Liver (tissue), 9 donors: ENCODE measurements around the gene F7. TPM values are rescaled to one million over a fixed set of nuclear protein-coding genes. Genes with fewer than 3 reads are reported as not detected.

ENCODE experiments used
- DNase-seq: peaks from one replicate; pipeline ENCODE4 v3.0.0-alpha.2; 2017; ENCODE audit warnings: low spot score
- H3K27ac ChIP-seq, 2 donors: one replicate each; pipeline ENCODE4 v1.7.0; 2013; ENCODE audit warnings: inconsistent platforms in 2 of 2, low read length in 2 of 2, control low read depth in 1 of 2, low read depth in 1 of 2, mild to moderate bottlenecking in 1 of 2
- H3K27me3 ChIP-seq, 4 donors: one replicate each; pipeline versions ENCODE4 v1.6.1 to v1.7.0; 2013; ENCODE audit warnings: low read length in 3 of 4, inconsistent platforms in 1 of 4, mild to moderate bottlenecking in 1 of 4, moderate library complexity in 1 of 4; ENCODE audit not compliant: control insufficient read depth in 4 of 4, insufficient read depth in 4 of 4
- H3K36me3 ChIP-seq, 4 donors: one replicate each; pipeline versions ENCODE4 v1.6.1 to v1.7.0; 2013; ENCODE audit warnings: low read length in 3 of 4, mild to moderate bottlenecking in 3 of 4, low read depth in 1 of 4, moderate library complexity in 1 of 4; ENCODE audit not compliant: control insufficient read depth in 4 of 4, insufficient read depth in 3 of 4
- H3K4me1 ChIP-seq, 4 donors: one replicate each; pipeline versions ENCODE4 v1.6.1 to v1.7.0; 2013; ENCODE audit warnings: low read length in 3 of 4, mild to moderate bottlenecking in 3 of 4, moderate library complexity in 1 of 4; ENCODE audit not compliant: control insufficient read depth in 4 of 4, insufficient read depth in 4 of 4
- H3K4me3 ChIP-seq, 3 donors: one replicate each; pipeline versions ENCODE4 v1.6.1 to v1.7.0; 2013; ENCODE audit warnings: low read length in 3 of 3, control low read depth in 1 of 3, low read depth in 1 of 3, mild to moderate bottlenecking in 1 of 3
- H3K9ac ChIP-seq, 2 donors: one replicate each; pipeline ENCODE4 v1.7.0; 2013; ENCODE audit warnings: low read length in 2 of 2, mild to moderate bottlenecking in 2 of 2, moderate library complexity in 2 of 2, control low read depth in 1 of 2, low read depth in 1 of 2
- H3K9me3 ChIP-seq, 4 donors: one replicate each; pipeline versions ENCODE4 v1.6.1 to v1.7.0; 2013; ENCODE audit warnings: low read length in 3 of 4; ENCODE audit not compliant: control insufficient read depth in 4 of 4
- EGR1 ChIP-seq, 2 donors: IDR thresholded peaks; 2 replicates each; pipeline ENCODE4 v1.6.1; 2016 to 2018; ENCODE audit warnings: antibody characterized with exemption in 2 of 2, low read depth in 2 of 2
- FOXA1 ChIP-seq: IDR thresholded peaks from 2 replicates; pipeline ENCODE4 v1.6.1; 2016; ENCODE audit warnings: antibody characterized with exemption
- FOXA2 ChIP-seq: IDR thresholded peaks from 2 replicates; pipeline ENCODE4 v1.6.1; 2016; ENCODE audit warnings: antibody characterized with exemption
- GABPA ChIP-seq, 2 donors: IDR thresholded peaks in 1 of 2; conservative IDR thresholded peaks in 1 of 2; 2 replicates each; pipeline ENCODE4 v1.6.1; 2016; ENCODE audit warnings: antibody characterized with exemption in 2 of 2, mild to moderate bottlenecking in 1 of 2, moderate library complexity in 1 of 2
- HNF4A ChIP-seq, 2 donors: conservative IDR thresholded peaks; 2 replicates each; pipeline ENCODE4 v1.6.1; 2016; ENCODE audit warnings: antibody characterized with exemption in 2 of 2, mild to moderate bottlenecking in 2 of 2
- HNF4G ChIP-seq: IDR thresholded peaks from 2 replicates; pipeline ENCODE4 v1.6.1; 2016; ENCODE audit warnings: antibody characterized with exemption
- JUND ChIP-seq, 2 donors: IDR thresholded peaks; 2 replicates each; pipeline ENCODE4 v1.6.1; 2016; ENCODE audit warnings: antibody characterized with exemption in 2 of 2
- MAX ChIP-seq: IDR thresholded peaks from 2 replicates; pipeline ENCODE4 v1.6.1; 2016; ENCODE audit warnings: antibody characterized with exemption
- NR2F2 ChIP-seq: IDR thresholded peaks from 2 replicates; pipeline ENCODE4 v1.6.1; 2016; ENCODE audit warnings: antibody characterized with exemption
- RAD21 ChIP-seq, 2 donors: IDR thresholded peaks; 2 replicates each; pipeline ENCODE4 v1.6.1; 2016; ENCODE audit warnings: antibody characterized with exemption in 2 of 2, mild to moderate bottlenecking in 2 of 2
- REST ChIP-seq: IDR thresholded peaks from 2 replicates; pipeline ENCODE4 v1.6.1; 2016; ENCODE audit warnings: antibody characterized with exemption, mild to moderate bottlenecking
- RXRA ChIP-seq, 2 donors: IDR thresholded peaks; 2 replicates each; pipeline ENCODE4 v1.6.1; 2017 to 2018; ENCODE audit warnings: antibody characterized with exemption in 2 of 2, mild to moderate bottlenecking in 1 of 2
- SP1 ChIP-seq: IDR thresholded peaks from 2 replicates; pipeline ENCODE4 v1.6.1; 2018; ENCODE audit warnings: antibody characterized with exemption, mild to moderate bottlenecking
- TAF1 ChIP-seq: conservative IDR thresholded peaks from 2 replicates; pipeline ENCODE4 v1.6.1; 2016; ENCODE audit warnings: antibody characterized with exemption, mild to moderate bottlenecking
- YY1 ChIP-seq: IDR thresholded peaks from 2 replicates; pipeline ENCODE4 v1.6.1; 2016; ENCODE audit warnings: antibody characterized with exemption, mild to moderate bottlenecking
- ZBTB33 ChIP-seq: IDR thresholded peaks from 2 replicates; pipeline ENCODE4 v1.6.1; 2016; ENCODE audit warnings: antibody characterized with exemption
- WGBS: extraction: QIAGEN DNeasy Blood & Tissue Kit; methylation state at CpG from one replicate; pipeline ENCODE4 v1.1.7; 2013; 5-methylcytosine and 5-hydroxymethylcytosine counted together
- polyA plus RNA-seq, 2 donors: library from polyadenylated mRNA; stranded (reverse) in 1 of 2; unstranded in 1 of 2; fragments of 200-250 nt in 1 of 2; fragments of >200 nt in 1 of 2; fragmentation: Nextera tagmentation in 1 of 2; extraction: Ambion mirVana in 1 of 2; gene quantifications; one replicate each; pipeline versions ENCODE4 v1.2.1 to v1.2.3, GENCODE V29; 2013 to 2015
- total RNA-seq, 2 donors: library from RNA; depleted of rRNA; stranded (reverse); fragments of >200 nt; gene quantifications; one replicate each; pipeline ENCODE4 v1.2.3, GENCODE V29; 2014
- donor health status: healthy.
- donor health status: healthy.
- donor health status: healthy.
- donor health status: healthy.
- donor health status: healthy.

F7 gene
- total and polyA plus RNA-seq, 4 donors, result 46.6 to 92.6 (median 66.2) TPM

- no peaks in the 10 kb centered on the region for H3K27me3 ChIP-seq
- no peak overlapping the region for H3K9ac ChIP-seq
- no peak for TF ChIP-seq RXRA (IDR thresholded peaks at IDR 0.05)
- no peak for TF ChIP-seq YY1
- no peak for TF ChIP-seq HNF4A (conservative IDR thresholded peaks at IDR 0.05)
- no peak for TF ChIP-seq FOXA2
- no peak for TF ChIP-seq TAF1
- TF ChIP-seq HNF4G, result no peak
- TF ChIP-seq RAD21 (IDR thresholded peaks at IDR 0.05), result no peak
- no peak for TF ChIP-seq EGR1 (IDR thresholded peaks at IDR 0.05; ENCODE audit: low read depth in 2 of 2)
- TF ChIP-seq REST, result no peak
- TF ChIP-seq SP1, result no peak
- TF ChIP-seq GABPA (IDR thresholded peaks at IDR 0.05 in 1 of 2, conservative IDR thresholded peaks at IDR 0.05 in 1 of 2), result no peak
- no peak for TF ChIP-seq MAX
- no peak for TF ChIP-seq FOXA1
- no peak for TF ChIP-seq NR2F2
- no peak overlapping the region for H3K4me3 ChIP-seq
- WGBS, result 94% methylated on average over 26 of the region's 26 CpGs
- no peak for DNase-seq
- peaks cover 0 to 6% (median 5%) of the 10 kb centered on the region in 4 donors for H3K36me3 ChIP-seq
- no peaks in the 10 kb centered on the region for H3K9me3 ChIP-seq
- H3K27ac ChIP-seq, result no peak overlapping the region
- H3K4me1 ChIP-seq, result peaks cover 3 to 20% (median 9%) of the 10 kb centered on the region in 4 donors
Observed at GRCh38 chr13:113117335-113117872, 11.8 kb downstream of the F7 start.

- Histone ChIP-seq H3K36me3 (peaks cover 0 to 6% (median 5%) of the 10 kb centered on the region in 4 donors), H3K4me1 (peaks cover 3 to 21% (median 9%) of the 10 kb centered on the region in 4 donors), H3K4me3 (no peak overlapping the region), H3K27ac (no peak overlapping the region), H3K9ac (no peak overlapping the region), H3K27me3 (no peaks in the 10 kb centered on the region), H3K9me3 (no peaks in the 10 kb centered on the region)
- TF ChIP-seq SP1 (no peak), HNF4A (conservative IDR thresholded peaks at IDR 0.05) (no peak)
- DNase-seq, result no peak
- 88% methylated on average over 9 of the region's 9 CpGs for WGBS
Observed at GRCh38 chr13:113117911-113118260, 12.3 kb downstream of the F7 start.

GRCh38 chr13:113118261-113119021 lies 12.8 kb downstream of the F7 start:
- Histone ChIP-seq H3K27ac (no peak overlapping the region), H3K9ac (no peak overlapping the region), H3K36me3 (peaks cover 0 to 6% (median 5%) of the 10 kb centered on the region in 4 donors), H3K27me3 (no peaks in the 10 kb centered on the region), H3K4me3 (no peak overlapping the region), H3K9me3 (no peaks in the 10 kb centered on the region), H3K4me1 (peaks cover 3 to 21% (median 11%) of the 10 kb centered on the region in 4 donors)
- peak; percentile 30 for DNase-seq
- 93% methylated on average over 42 of the region's 42 CpGs for WGBS
- no peak for TF ChIP-seq ZBTB33
- no peak for TF ChIP-seq GABPA (IDR thresholded peaks at IDR 0.05 in 1 of 2, conservative IDR thresholded peaks at IDR 0.05 in 1 of 2)
- no peak for TF ChIP-seq YY1
- no peak for TF ChIP-seq JUND (IDR thresholded peaks at IDR 0.05)
- no peak for TF ChIP-seq REST
- TF ChIP-seq HNF4A (conservative IDR thresholded peaks at IDR 0.05), result no peak
